ENCODE data around the gene LY6G6D. TPM values are rescaled to one million over a fixed set of nuclear protein-coding genes. Genes with fewer than 3 reads are reported as not detected.

Gene LY6G6D
- total and polyA plus RNA-seq, 2 of the 13 experiments (the other 11 are each of a cell fraction or from before 2014, with no cell fraction given) = not detected

DNA sequence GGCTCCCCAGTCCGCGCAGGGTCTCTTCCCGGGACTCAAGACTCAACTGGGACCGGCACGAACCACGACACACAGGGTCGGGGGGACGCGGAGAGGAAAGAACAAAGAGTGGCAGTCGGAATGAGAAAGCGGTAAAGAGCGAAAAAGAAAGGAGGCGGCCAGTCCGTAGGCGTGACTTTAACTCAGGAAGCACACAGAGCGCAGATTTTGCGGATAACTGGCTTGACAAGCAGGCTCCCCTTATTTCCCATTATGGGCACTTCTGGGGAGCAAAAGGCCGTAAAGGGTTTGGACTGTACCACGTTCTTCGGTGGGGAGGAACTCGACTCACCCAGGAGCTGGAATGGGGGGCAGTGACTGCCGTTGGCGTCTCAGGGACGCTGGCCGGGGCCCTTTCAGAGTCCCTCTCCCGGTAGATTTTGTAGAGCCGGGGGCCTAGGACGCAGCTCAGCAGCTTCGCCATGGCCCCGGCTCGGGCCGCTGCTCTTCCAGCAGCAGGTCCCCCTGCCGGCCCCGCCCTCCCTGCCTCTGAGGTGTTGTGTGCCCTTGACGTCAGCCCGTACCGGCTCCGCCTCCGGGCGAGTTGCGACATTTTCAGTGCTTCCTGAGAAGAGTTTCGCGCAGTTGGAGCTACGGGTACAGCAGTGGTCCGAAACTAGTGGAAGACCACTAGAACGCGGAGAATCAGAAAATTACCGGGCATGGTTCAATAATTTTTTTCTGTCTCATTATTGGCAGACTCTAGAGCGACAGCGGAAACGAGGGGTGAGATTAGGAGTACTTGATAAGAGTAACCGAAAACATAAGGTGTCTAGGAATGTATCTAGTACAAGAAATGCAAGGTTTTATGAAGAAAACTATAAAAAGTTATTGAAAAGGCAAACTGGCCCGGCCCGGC, 12.1 kb upstream of the LY6G6D start, which contains the start of gene ABHD16A (continued):
- TF ChIP-seq, protein P1, sequence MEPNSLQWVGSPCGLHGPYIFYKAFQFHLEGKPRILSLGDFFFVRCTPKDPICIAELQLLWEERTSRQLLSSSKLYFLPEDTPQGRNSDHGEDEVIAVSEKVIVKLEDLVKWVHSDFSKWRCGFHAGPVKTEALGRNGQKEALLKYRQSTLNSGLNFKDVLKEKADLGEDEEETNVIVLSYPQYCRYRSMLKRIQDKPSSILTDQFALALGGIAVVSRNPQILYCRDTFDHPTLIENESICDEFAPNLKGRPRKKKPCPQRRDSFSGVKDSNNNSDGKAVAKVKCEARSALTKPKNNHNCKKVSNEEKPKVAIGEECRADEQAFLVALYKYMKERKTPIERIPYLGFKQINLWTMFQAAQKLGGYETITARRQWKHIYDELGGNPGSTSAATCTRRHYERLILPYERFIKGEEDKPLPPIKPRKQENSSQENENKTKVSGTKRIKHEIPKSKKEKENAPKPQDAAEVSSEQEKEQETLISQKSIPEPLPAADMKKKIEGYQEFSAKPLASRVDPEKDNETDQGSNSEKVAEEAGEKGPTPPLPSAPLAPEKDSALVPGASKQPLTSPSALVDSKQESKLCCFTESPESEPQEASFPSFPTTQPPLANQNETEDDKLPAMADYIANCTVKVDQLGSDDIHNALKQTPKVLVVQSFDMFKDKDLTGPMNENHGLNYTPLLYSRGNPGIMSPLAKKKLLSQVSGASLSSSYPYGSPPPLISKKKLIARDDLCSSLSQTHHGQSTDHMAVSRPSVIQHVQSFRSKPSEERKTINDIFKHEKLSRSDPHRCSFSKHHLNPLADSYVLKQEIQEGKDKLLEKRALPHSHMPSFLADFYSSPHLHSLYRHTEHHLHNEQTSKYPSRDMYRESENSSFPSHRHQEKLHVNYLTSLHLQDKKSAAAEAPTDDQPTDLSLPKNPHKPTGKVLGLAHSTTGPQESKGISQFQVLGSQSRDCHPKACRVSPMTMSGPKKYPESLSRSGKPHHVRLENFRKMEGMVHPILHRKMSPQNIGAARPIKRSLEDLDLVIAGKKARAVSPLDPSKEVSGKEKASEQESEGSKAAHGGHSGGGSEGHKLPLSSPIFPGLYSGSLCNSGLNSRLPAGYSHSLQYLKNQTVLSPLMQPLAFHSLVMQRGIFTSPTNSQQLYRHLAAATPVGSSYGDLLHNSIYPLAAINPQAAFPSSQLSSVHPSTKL (CRISPR knock-in tag; IDR thresholded peaks at IDR 0.05) = peak; percentile 84
- TF ChIP-seq ZNF660 (CRISPR knock-in tag; IDR thresholded peaks at IDR 0.05; ENCODE audit: borderline replicate concordance, low read depth) (no peak), STAT5B (CRISPR knock-in tag; IDR thresholded peaks at IDR 0.05) (no peak), YEATS4 (CRISPR knock-in tag; IDR thresholded peaks at IDR 0.05; ENCODE audit: borderline replicate concordance) (peak; percentile 64; the same call in 1 of the 2 replicates), REXO4 (CRISPR knock-in tag; IDR thresholded peaks at IDR 0.05; ENCODE audit: borderline replicate concordance) (no peak), ZNF790 (CRISPR knock-in tag; IDR thresholded peaks at IDR 0.05; ENCODE audit: borderline replicate concordance) (no peak), RFXANK (CRISPR knock-in tag; IDR thresholded peaks at IDR 0.05) (peak; percentile 83; the same call in 1 of the 2 replicates), PHF21A (CRISPR knock-in tag; IDR thresholded peaks at IDR 0.05) (peak; percentile 88), ATF7-NPFF (CRISPR knock-in tag; IDR thresholded peaks at IDR 0.05; ENCODE audit: low read depth) (no peak), SOX13 (IDR thresholded peaks at IDR 0.05) (peak; percentile 42; the same call in 1 of the 2 replicates), SOX13 (CRISPR knock-in tag; conservative IDR thresholded peaks at IDR 0.05 in 1 of 2, IDR thresholded peaks at IDR 0.05 in 1 of 2) (peak in 1 of 2 experiments; percentile 72; a peak in 2 of 4 replicates), PHB2 (IDR thresholded peaks at IDR 0.05; ENCODE audit: partially characterized antibody) (no peak), ZNF839 (CRISPR knock-in tag; IDR thresholded peaks at IDR 0.05; ENCODE audit: borderline replicate concordance) (no peak), STAG1 (CRISPR knock-in tag; IDR thresholded peaks at IDR 0.05) (no peak), MTA3 (CRISPR knock-in tag; IDR thresholded peaks at IDR 0.05) (no peak), ATM (IDR thresholded peaks at IDR 0.05; ENCODE audit: borderline replicate concordance) (no peak)
- TF ChIP-seq, protein P2, sequence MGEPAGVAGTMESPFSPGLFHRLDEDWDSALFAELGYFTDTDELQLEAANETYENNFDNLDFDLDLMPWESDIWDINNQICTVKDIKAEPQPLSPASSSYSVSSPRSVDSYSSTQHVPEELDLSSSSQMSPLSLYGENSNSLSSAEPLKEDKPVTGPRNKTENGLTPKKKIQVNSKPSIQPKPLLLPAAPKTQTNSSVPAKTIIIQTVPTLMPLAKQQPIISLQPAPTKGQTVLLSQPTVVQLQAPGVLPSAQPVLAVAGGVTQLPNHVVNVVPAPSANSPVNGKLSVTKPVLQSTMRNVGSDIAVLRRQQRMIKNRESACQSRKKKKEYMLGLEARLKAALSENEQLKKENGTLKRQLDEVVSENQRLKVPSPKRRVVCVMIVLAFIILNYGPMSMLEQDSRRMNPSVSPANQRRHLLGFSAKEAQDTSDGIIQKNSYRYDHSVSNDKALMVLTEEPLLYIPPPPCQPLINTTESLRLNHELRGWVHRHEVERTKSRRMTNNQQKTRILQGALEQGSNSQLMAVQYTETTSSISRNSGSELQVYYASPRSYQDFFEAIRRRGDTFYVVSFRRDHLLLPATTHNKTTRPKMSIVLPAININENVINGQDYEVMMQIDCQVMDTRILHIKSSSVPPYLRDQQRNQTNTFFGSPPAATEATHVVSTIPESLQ (CRISPR knock-in tag; conservative IDR thresholded peaks at IDR 0.05) = no peak; the same call in 1 of the 2 replicates
- TF ChIP-seq, protein P3, sequence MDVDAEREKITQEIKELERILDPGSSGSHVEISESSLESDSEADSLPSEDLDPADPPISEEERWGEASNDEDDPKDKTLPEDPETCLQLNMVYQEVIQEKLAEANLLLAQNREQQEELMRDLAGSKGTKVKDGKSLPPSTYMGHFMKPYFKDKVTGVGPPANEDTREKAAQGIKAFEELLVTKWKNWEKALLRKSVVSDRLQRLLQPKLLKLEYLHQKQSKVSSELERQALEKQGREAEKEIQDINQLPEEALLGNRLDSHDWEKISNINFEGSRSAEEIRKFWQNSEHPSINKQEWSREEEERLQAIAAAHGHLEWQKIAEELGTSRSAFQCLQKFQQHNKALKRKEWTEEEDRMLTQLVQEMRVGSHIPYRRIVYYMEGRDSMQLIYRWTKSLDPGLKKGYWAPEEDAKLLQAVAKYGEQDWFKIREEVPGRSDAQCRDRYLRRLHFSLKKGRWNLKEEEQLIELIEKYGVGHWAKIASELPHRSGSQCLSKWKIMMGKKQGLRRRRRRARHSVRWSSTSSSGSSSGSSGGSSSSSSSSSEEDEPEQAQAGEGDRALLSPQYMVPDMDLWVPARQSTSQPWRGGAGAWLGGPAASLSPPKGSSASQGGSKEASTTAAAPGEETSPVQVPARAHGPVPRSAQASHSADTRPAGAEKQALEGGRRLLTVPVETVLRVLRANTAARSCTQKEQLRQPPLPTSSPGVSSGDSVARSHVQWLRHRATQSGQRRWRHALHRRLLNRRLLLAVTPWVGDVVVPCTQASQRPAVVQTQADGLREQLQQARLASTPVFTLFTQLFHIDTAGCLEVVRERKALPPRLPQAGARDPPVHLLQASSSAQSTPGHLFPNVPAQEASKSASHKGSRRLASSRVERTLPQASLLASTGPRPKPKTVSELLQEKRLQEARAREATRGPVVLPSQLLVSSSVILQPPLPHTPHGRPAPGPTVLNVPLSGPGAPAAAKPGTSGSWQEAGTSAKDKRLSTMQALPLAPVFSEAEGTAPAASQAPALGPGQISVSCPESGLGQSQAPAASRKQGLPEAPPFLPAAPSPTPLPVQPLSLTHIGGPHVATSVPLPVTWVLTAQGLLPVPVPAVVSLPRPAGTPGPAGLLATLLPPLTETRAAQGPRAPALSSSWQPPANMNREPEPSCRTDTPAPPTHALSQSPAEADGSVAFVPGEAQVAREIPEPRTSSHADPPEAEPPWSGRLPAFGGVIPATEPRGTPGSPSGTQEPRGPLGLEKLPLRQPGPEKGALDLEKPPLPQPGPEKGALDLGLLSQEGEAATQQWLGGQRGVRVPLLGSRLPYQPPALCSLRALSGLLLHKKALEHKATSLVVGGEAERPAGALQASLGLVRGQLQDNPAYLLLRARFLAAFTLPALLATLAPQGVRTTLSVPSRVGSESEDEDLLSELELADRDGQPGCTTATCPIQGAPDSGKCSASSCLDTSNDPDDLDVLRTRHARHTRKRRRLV (CRISPR knock-in tag; IDR thresholded peaks at IDR 0.05) = peak; percentile 88

Data from HepG2 (cell line).